GM18951 (cell line): ENCODE results near the gene BLOC1S2.

Source experiments
- POLR2A ChIP-seq: IDR thresholded peaks from 4 replicates; pipeline ENCODE4 v1.6.1; 2011; ENCODE audit warnings: mild to moderate bottlenecking; ENCODE audit not compliant: insufficient read length, insufficient read depth; ENCODE audit errors: extremely low read depth
- in situ Hi-C: fragments of 300-500 bp; cut with MboI; formaldehyde crosslinking; loops from one replicate; pipeline ENCODE4 v1.12.0; 2022; ENCODE audit warnings: low sequenced_read_pairs, mixed read lengths, inconsistent platforms; ENCODE audit not compliant: unreplicated experiment

Gene BLOC1S2

DNA sequence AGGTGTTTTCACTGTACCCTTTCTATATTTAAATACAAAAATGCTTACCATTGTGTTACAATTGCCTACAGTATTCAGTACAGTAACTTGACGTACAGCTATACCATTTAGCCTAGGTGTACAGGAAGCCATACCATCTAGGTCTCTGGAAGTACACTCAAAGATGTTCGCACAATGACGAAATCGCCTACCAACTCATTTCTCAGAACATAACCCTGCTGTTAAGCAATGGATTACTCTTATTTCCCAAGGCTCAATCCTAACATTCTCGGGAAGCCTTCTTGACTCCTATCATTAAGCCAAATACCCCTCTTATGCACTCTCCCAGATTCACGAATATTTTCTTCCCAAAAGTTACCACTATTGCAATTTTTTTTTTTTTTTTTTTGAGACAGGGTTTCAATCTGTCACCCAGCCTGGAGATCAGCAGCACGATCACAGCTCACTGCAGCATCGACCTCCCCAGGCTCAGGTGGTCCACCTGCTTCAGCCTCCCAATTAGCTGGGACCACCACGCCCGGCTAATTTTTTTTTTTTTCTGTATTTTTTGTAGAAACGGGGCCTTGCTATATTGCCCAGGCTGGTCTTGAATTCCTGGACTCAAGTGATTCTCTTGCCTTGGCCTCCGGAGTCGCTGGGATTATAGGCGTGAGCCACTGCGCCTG, 20.5 kb downstream of the BLOC1S2 start:
- in situ Hi-C loops: no loop called here
- no peak for TF ChIP-seq POLR2A

DNA sequence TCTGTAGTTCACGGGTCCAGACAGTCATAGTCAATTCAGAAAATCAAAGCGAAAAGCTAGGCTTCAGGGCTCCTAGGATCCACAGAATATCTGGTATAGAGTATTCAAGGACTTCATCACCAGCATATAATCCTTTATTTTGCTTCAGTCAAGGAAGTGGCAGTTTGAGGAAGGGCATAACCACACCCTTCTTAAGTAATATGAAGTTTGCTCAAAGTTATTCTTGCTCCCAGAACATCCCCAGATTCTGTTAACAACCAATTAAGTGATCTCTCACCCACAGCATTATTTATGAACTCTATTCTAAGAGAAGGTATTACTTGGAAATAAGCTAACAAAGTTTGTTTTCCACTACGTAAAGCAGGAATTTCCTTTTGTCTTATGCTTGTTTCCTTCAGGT, 32.3 kb downstream of the BLOC1S2 start:
- in situ Hi-C loops: no loop called here
- no peak for TF ChIP-seq POLR2A

DNA sequence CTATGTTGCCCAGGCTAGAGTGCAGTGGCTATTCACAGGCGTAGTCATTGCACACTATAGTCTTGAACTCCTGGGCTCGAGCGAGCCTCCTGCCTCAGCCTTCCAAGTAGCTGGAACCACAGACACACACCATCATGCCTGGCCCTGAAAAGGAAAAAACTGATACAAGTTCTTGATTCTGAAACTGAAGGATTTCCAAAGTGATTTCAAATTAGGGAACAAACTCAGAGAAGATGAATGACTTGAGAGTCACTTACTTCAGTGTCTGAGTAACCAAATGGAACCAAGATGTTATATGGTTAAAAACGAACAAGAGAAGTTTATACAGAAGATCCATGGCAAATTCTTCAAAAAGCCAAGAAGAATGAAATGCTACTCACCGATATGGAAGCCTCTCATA, 33.4 kb downstream of the BLOC1S2 start:
- no peak for TF ChIP-seq POLR2A
- in situ Hi-C loops: no loop called here

DNA sequence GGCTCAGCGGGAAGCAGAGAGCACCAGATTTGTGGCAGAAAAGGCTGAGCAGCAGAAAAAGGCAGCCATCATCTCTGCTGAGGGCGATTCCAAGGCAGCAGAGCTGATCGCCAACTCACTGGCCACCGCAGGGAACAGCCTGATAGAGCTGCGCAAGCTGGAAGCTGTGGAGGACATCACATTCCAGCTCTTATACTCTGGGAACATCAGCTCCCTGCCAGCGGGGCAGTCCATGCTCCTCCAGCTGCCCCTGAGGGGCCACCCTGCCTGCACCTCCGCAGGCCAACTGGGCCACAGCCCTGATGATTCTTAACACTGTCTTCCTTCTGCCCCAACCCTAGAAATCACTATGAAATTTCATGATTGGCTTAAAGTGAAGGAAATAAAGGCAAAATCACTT, 37.7 kb downstream of the BLOC1S2 start:
- in situ Hi-C loops: no loop called here
- TF ChIP-seq POLR2A: no peak

DNA sequence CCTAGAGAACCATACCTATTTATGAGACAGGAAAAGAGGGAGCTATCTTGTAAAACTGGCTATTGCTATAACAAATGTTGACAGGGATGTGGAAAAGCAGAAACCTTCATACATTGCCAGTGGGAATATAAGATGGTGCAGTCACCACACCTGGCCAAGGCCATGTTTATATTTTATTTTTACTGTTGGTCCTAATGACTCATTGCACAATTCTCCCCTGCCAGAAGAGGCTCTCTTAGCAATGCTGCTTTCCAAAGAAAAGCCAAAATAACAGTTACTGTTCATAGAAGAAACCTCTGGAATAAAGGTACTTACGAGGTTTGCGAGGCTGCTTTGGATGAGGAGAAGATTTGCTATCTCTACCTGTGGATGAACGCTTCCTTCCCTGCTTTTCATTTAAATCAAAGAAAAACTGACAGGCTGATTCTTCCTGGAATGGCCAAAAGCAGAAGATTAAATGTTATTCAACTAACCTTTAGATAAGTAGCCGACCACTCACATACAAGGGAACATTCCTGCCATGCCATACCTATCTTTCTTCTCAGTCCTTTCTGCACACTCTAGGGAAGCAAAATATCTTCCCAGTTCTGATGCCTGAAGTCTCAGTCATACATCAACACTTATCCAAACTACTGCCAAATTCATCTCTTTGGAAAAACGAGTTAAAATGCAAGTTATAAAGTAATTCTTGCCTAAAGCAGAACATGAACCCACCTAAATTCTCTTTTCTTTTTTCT, 40.8 kb downstream of the BLOC1S2 start:
- in situ Hi-C loops: no loop called here
- no peak for TF ChIP-seq POLR2A

DNA sequence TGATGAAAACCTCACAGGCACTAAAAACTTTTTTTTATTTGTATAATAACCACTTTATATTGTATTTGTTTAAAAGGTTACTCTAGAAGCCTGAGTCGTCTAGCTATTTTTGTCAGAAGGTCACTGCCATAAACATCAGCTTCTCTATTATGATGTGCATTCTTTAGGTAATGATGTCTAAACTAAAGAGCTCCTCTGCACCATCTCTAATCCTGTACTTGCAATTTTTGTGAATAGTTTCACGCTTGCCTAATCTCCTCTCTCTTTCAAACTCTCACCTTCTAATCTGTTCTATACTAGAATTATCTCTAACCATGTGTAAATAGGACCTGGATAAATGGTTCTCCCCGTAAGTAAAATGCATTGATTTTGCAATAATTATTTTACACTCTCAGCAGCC, 46.6 kb downstream of the BLOC1S2 start:
- no peak for TF ChIP-seq POLR2A
- in situ Hi-C loops: no loop called here

DNA sequence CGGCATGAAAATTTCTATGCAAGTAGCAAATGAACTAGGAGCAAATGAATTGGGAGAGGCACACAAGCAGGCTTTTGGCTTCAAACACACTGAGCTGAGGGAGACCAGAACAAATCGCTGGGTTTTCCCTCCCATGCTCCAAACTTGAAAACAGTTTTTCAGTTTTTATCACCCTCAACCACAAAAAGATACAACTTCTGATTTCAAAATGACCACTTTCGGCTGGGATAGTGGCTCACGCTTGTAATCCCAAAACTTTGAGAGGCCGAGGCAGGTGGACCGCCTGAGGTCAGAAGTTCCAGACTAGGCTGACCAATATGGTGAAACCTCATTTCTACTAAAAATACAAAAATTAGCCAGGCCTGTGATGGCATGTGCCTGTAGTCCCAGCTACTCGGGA, 48.1 kb downstream of the BLOC1S2 start:
- in situ Hi-C loops: no loop called here
- TF ChIP-seq POLR2A: no peak

DNA sequence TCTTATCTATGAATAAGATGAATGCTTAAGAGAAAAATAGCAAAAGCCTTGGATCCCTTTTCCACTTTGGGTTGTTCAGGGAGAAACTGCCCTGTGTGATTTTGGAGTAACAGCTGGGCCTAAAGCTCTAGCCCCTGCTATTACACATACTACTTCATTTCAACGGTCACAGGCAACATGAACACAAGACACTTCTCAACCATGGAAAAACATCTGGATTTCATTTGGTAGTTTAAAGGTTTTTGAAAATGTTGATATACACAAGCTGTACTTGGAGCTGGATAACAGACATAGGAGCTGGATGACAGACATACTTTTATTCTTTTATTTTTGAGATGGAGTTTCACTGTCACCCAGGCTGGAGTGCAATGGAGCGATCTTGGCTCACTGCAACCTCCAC, 54.4 kb downstream of the BLOC1S2 start:
- in situ Hi-C loops: no loop called here
- no peak for TF ChIP-seq POLR2A

DNA sequence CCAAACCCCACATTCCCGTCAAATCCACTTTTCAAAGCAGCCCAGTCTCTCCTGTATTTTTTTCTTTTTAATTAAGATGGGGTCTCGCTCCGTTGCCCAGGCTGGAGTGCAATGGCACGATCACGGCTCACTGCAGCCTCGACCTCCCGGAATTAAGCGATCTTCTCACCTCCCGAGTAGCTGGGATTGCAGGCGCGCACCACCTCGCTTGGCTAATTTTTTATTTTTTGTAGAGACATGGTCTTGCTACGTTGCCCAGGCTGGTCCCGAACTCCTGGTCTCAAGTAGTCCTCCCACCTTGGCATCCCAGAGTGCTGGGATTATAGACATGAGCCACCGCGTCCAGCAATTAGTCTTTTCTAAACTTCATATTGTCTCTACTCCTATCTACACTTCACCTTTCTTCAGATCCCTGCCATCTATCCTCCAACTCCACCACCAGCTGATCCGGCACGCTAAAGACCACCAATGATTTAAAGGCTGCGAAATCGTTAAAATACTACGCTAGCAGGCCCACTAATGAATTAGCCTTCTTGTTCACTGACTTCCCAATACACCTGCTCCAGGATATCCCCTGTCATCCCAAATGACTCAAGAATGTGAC, 56.6 kb downstream of the BLOC1S2 start:
- in situ Hi-C loops: no loop called here
- no peak for TF ChIP-seq POLR2A

DNA sequence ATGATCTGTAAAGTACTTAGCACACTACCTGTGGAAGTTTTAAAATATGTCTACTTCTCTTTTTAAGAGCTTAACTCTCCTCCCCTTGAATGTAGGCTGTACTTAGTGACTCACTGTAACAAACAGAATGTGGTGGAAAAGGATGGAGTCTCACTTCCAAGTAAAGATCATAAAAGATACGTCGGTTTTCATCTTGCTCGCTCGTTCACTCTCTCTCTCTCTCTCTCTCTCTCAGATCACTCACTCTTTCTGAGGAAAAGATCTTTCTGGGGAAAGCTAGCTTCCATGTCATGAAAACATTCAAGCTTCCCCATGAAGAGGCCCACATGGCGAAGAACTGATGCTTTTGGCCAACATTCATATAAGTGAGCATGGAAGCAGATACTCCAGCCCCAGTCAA, 62.6 kb downstream of the BLOC1S2 start:
- no peak for TF ChIP-seq POLR2A
- in situ Hi-C loops: no loop called here
